Measurements from ENCODE around the gene CARD14. TPM values are rescaled to one million over a fixed set of nuclear protein-coding genes. Genes with fewer than 3 reads are reported as not detected.

Gene CARD14
- polyA plus RNA-seq, 1 experiment, result not detected

- Histone ChIP-seq H3K27me3 (ENCODE audit: control insufficient read depth, insufficient read depth, low read length) (no peaks in the 10 kb centered on the region), H3K27ac (ENCODE audit: low read depth, low read length) (no peak overlapping the region), H3K4me3 (ENCODE audit: low read depth, low read length) (no peak overlapping the region), H3K9me3 (ENCODE audit: control insufficient read depth, insufficient read depth, low read length) (no peaks in the 10 kb centered on the region; the same call in 1 of the 2 replicates)
- DNase-seq (ENCODE audit: low read depth, low spot score), result no peak
- CTCF ChIA-PET, result no interaction called here
- POLR2A ChIA-PET, result interaction anchor here (0.8 kb wide), 1 partner anchor 56 kb away, joined by 3 read pairs; no protein-coding TSS in a partner anchor
- TF ChIP-seq CTCF (IDR thresholded peaks at IDR 0.05; ENCODE audit: low read depth, low read length), result no peak
Measured at GRCh38 chr17:80203471-80203963, 33.7 kb downstream of the CARD14 start.

DNA sequence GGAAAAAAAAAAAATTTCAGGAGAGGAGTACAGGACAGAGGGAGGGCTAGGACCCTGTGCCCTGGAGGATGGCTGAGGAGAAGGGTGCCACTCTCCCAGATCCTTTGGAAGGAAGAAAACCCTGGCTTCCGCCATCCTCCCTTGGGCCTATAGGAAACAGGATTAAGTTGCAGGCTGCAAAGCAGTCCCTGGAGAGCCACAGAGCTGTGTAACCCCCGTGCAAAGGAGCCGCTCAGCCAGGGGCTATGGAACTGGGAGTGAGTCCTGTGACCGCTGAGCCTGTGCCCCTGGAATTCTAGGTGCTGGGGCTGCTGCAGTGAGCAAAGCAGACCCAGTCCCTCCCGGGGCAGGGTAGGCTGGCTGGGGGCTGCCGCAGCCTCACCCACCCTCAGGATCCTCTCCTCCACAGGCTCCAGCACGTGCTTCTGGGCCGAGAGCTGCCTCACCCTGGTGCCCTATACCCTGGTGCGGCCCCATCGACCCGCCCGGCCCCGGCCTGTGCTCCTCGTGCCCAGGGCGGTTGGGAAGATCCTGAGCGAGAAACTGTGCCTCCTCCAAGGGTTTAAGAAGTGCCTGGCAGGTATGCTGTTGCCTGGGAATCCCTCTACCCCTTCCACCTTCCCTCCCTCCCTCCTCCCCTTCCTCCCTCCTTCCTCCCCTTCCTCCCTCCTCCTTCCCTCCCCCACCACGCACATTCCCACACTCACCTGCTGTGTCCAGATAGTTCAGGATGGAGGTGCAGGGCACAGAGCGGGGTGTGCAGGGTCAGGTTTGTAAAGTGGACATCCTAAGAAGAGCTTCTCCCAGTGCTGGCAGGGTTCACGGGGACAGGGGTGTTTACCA lies 35.0 kb downstream of the CARD14 start:
- CTCF ChIA-PET, result interaction anchor here (0.8 to 0.9 kb wide), 3 partner anchors 9 to 14 kb away, joined by 3 read pairs; no protein-coding TSS in a partner anchor
- Histone ChIP-seq H3K4me3 (ENCODE audit: low read depth, low read length) (no peak overlapping the region), H3K27ac (ENCODE audit: low read depth, low read length) (no peak overlapping the region), H3K9me3 (ENCODE audit: control insufficient read depth, insufficient read depth, low read length) (no peaks in the 10 kb centered on the region; the same call in 1 of the 2 replicates), H3K27me3 (ENCODE audit: control insufficient read depth, insufficient read depth, low read length) (no peaks in the 10 kb centered on the region)
- no peak for TF ChIP-seq CTCF (IDR thresholded peaks at IDR 0.05; ENCODE audit: low read depth, low read length)
- POLR2A ChIA-PET, result interaction anchor here (0.7 to 0.8 kb wide), 2 partner anchors 16 to 93 kb away, joined by 4 to 5 read pairs; no protein-coding TSS in a partner anchor
- no peak for DNase-seq (ENCODE audit: low read depth, low spot score)

GRCh38 chr17:80205811-80206210 lies 36.0 kb downstream of the CARD14 start:
- CTCF ChIA-PET, result interaction anchor here (0.8 to 0.9 kb wide), 2 partner anchors 9 to 15 kb away, joined by 3 read pairs; no protein-coding TSS in a partner anchor
- no peak for TF ChIP-seq CTCF (IDR thresholded peaks at IDR 0.05; ENCODE audit: low read depth, low read length)
- no peak for DNase-seq (ENCODE audit: low read depth, low spot score)
- Histone ChIP-seq H3K27ac (ENCODE audit: low read depth, low read length) (no peak overlapping the region), H3K4me3 (ENCODE audit: low read depth, low read length) (no peak overlapping the region), H3K9me3 (ENCODE audit: control insufficient read depth, insufficient read depth, low read length) (no peaks in the 10 kb centered on the region; the same call in 1 of the 2 replicates), H3K27me3 (ENCODE audit: control insufficient read depth, insufficient read depth, low read length) (no peaks in the 10 kb centered on the region)
- POLR2A ChIA-PET, result interaction anchor here (1.5 kb wide), 1 partner anchor 14 kb away, joined by 5 read pairs; the partner anchor contains the start of genes SGSH and SLC26A11

DNA sequence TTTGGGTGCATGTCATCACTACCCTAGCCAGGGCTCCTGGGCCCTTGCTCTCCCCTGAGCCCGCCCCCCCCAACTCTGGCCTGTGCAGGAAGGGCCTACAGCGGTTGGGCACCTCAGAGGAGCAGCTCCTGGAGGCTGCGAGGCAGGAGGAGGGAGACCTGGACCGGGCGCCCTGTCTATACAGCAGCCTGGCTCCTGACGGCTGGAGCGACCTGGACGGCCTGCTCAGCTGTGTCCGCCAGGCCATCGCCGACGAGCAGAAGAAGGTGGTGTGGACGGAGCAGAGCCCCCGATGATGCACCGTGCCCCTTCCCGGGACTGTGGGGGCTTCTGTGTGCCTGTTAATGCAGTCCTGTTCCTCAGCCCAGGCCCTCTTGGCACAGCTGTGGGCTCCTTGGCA lies 38.2 kb downstream of the CARD14 start:
- H3K27ac ChIP-seq (ENCODE audit: low read depth, low read length), result no peak overlapping the region
- CTCF ChIA-PET, result no interaction called here
- no peaks in the 10 kb centered on the region; the same call in 1 of the 2 replicates for H3K9me3 ChIP-seq (ENCODE audit: control insufficient read depth, insufficient read depth, low read length)
- DNase-seq (ENCODE audit: low read depth, low spot score), result no peak
- no peak for TF ChIP-seq CTCF (IDR thresholded peaks at IDR 0.05; ENCODE audit: low read depth, low read length)
- POLR2A ChIA-PET, result interaction anchor here (0.6 kb wide), 1 partner anchor 83 kb away, joined by 8 read pairs; no protein-coding TSS in a partner anchor
- no peak overlapping the region for H3K4me3 ChIP-seq (ENCODE audit: low read depth, low read length)
- H3K27me3 ChIP-seq (ENCODE audit: control insufficient read depth, insufficient read depth, low read length), result no peaks in the 10 kb centered on the region

- no peak for TF ChIP-seq CTCF (IDR thresholded peaks at IDR 0.05; ENCODE audit: low read depth, low read length)
- DNase-seq (ENCODE audit: low read depth, low spot score), result no peak
- ChIA-PET CTCF (no interaction called here), POLR2A (no interaction called here)
- no peak overlapping the region for H3K27ac ChIP-seq (ENCODE audit: low read depth, low read length)
- H3K4me3 ChIP-seq (ENCODE audit: low read depth, low read length), result no peak overlapping the region
- H3K27me3 ChIP-seq (ENCODE audit: control insufficient read depth, insufficient read depth, low read length), result no peaks in the 10 kb centered on the region
- no peaks in the 10 kb centered on the region for H3K9me3 ChIP-seq (ENCODE audit: control insufficient read depth, insufficient read depth, low read length)
Measured at GRCh38 chr17:80209765-80210164, 39.9 kb downstream of the CARD14 start.

Data from AG04450 (cell line).